Right hindlimb (tissue), 1 donor: ENCODE data around the gene HECA.
"Not testable (repeated sequence)": the region's sequence is repeated elsewhere in the genome, so short reads cannot be mapped to it uniquely, and the experiment has no call there.

ENCODE experiments used
- DNase-seq: peaks from one replicate; pipeline ENCODE4 v3.0.0-alpha.2; 2018

The HECA gene

GRCh38 chr6:139165324-139165723 lies 30.4 kb downstream of the HECA start:
- DNase-seq = no peak

DNA sequence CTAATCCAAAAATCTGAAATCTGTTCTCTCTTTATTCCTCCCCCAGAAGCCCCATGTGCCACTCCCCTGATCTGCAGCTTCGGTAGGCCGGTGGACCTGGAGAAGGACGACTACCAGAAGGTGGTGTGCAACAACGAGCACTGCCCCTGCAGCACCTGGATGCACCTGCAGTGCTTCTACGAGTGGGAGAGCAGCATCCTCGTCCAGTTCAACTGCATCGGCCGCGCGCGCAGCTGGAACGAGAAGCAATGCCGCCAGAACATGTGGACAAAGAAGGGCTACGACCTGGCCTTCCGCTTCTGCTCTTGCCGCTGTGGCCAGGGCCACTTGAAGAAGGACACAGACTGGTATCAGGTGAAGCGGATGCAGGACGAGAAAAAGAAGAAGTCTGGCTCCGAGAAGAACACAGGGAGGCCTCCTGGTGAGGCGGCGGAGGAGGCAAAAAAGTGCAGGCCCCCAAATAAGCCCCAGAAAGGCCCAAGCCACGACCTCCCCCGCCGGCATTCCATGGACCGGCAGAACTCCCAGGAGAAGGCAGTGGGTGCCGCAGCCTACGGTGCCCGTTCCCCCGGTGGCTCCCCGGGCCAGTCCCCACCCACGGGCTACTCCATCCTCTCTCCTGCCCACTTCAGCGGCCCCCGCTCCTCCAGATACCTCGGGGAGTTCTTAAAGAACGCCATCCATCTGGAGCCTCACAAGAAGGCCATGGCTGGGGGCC lies 31.5 kb downstream of the HECA start:
- DNase-seq = no peak

DNA sequence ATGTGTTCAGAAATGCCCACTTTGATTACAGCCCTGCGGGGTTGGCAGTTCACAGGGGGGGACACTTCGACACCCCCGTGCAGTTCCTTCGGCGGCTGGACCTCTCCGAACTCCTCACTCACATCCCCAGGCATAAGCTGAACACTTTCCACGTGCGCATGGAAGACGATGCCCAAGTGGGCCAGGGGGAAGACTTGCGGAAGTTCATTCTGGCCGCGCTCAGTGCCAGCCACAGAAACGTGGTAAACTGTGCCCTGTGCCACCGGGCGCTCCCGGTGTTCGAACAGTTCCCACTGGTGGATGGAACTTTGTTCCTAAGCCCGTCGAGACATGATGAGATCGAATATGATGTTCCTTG lies 32.1 kb downstream of the HECA start:
- DNase-seq = no peak

GRCh38 chr6:139172151-139172550 lies 37.3 kb downstream of the HECA start:
- no peak for DNase-seq

GRCh38 chr6:139172567-139172966 lies 37.7 kb downstream of the HECA start:
- no peak for DNase-seq

DNA sequence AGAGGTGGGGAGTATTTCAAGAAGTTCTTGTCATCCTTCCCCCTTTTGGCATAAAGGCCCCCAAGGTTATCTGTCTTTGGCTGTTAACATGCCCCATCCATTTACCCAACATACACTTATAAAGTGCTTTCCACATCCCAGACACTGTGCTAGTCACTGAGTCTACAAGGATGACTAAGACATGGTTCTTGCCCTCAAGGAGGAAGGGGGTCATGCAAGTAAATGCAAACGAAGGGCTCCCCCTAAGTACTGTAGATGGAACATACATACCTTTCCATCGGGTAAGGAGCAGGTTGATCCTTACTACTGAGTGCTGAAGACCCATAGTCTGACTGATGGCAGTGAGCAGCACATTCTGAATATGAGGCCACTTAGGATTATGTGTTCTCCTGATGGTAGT lies 38.3 kb downstream of the HECA start:
- DNase-seq = no peak

DNA sequence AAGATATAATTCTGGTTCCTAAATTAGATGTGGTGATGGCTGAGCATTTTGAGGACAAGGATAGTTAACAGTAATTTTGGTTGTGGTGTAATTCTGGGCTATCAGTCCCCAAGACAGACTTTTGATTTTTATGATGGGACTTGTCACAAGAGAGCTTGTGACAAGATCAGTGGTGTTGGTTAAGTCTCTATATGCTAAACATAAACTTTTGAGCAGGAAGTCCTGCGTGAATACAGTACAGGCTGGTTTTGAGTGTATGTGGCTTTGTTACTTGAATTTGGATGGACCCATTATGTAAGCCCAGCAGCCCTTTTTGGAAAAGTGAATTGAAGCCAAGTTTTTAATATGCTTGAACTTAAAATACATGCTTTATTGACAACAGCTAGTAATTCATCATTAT lies 38.9 kb downstream of the HECA start:
- DNase-seq = no peak

DNA sequence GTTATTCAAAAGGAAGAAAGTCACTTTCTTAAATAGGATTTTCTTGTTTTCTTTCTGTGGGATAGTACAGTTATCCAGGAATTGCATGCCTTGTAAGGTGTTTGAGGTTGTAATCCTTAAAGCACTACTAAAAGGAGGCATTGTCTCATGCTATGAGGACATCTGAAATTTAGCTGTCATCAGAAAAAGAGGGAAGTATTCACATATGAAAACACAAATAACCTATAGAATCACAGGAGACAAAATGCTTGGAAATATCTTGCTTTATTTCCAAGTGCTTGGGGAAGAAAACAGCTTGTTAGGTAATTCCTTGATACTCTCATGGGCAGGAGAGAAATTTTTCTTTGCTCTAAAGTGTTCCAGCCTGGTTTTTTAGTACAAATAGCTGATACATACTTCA lies 40.1 kb downstream of the HECA start:
- no peak for DNase-seq

- DNase-seq = no peak
These were observed 40.6 kb downstream of the HECA start for GRCh38 chr6:139175389-139175948.

DNA sequence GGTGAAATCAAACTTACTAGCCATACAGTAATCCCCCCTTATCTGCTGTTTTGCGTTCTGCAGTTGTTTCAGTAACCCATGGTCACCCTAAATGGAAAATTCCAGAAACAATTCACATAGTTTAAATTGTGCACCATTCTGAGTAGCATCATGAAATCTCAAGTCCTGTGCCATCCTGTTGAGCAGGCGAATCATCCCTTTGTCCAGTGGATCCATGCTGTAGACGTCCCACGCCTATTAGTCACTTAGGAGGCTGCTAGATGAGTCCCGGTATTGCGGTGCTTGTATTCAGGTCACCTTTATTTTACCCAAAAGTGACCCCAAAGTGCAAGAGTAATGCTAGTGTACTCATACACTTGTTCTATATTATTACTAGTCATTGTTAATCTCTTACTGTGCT lies 46.4 kb downstream of the HECA start:
- DNase-seq = no peak

DNA sequence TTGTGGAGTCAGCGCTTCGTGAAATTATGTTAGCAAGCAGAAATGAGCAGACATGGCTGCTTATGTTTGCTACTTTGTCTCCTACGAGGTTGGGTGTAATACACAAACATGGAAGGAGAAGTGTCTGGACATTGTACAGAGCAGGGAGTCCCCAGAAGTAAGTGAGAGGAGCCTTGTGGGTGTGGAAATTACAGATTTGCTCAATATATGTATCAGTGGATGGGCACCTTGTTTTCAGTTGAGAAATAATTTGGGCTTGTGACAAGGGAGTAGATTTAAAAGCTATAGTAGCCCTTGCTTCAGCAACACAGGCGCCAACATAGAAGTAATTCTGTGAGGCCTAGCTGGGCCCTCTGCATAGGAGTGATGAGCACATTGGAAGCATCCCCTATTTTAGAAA lies 49.2 kb downstream of the HECA start:
- no peak for DNase-seq

GRCh38 chr6:139184459-139184858 lies 49.6 kb downstream of the HECA start:
- DNase-seq = no peak

DNA sequence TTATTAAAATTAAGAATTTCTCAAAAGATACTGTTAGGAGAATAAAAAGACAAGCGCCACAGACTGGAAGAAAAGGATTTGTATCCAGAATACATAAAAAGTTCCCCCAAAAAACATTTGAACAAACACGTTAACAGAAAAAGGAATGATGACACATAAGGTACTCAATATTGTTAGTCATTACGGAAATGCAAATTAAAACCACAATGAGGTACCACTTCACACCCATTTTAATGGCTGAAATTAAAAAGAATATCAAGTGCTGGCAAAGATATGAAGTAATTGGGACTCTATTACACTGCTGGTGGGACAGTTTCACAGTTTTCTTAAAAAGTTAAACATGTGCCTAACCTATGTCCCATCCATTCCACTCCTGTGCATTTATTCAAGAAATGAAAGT lies 51.4 kb downstream of the HECA start:
- DNase-seq = no peak

DNA sequence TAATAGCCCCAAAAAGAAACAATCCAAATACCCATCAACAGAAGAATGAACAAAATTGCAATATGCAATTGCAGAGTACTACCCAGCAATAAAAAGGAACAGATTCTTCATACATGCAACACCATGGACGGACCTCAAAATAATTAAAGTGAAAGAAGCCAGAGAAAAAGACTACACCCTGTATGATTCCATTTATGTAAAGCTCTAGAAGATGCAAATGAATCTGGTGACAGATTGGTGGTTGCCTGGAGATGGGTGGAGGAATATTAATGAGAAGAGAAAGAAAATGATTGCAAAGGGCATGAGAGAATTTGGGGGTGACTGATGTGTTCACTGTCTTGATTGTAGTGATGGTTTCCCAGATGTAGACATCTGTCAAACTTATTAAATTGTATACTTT lies 51.8 kb downstream of the HECA start:
- no peak for DNase-seq

DNA sequence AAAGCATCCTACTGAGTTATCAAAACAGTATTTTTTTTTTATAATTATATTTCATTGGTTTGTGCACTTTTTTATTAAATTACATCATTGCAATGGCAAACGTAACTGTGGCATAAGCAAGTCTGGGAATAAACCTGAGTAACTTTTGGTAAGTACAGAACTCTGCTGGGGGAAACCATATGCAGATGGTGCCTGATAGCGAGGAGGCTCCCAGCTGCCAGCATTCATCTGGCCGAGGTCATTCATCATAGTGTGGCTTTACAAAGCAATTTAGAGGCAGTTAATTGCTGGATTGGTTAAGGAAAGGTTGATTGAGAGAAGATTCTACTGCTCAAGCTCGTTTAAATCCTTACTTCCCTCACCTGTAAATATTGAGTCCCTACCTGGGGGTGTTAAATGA lies 52.6 kb downstream of the HECA start:
- DNase-seq = no peak

GRCh38 chr6:139189665-139190064 lies 54.8 kb downstream of the HECA start:
- no peak for DNase-seq

- no peak for DNase-seq
These were observed 59.9 kb downstream of the HECA start for GRCh38 chr6:139194740-139195139.

GRCh38 chr6:139198529-139199288 lies 63.8 kb downstream of the HECA start:
- DNase-seq = no peak

- DNase-seq = no peak
These were observed 66.5 kb downstream of the HECA start for GRCh38 chr6:139201378-139201777.

DNA sequence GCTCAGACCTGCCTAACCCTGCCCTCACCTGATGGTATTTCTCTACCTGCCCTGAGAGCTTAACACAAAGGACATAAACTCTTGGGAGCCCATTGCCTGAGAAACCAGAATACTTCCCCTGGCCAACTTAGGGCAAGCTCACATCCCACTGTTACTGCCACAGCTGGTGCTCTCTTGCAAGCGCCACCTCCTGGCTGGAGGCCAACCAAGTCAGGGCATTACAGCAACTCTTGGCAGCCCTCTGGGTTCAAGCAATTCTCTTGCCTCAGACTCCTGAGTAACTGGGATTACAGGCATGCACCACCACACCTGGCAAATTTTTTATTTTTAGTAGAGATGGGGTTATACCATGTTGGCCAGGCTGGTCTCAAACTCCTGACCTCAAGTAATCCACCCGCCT lies 70.1 kb downstream of the HECA start:
- no peak for DNase-seq

DNA sequence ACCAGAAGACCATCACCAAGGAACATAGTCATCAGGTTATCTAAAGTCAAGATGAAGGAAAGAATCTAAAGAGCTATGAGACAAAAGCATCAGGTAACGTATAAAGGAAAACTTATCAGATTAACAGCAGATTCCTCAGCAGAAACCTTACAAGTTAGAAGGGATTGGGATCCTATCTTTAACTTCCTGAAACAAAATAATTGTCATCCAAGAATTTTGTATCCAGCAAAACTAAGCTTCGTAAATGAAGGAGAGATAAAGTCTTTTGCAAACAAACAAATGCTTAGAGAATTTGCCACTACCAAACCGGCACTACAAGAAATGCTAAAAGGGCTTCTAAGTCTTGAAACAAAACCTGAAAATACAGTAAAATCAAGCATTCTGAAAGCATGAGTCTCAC lies 71.0 kb downstream of the HECA start:
- no peak for DNase-seq

- DNase-seq = not testable (repeated sequence)
These were observed 75.9 kb downstream of the HECA start for GRCh38 chr6:139210766-139211165.

DNA sequence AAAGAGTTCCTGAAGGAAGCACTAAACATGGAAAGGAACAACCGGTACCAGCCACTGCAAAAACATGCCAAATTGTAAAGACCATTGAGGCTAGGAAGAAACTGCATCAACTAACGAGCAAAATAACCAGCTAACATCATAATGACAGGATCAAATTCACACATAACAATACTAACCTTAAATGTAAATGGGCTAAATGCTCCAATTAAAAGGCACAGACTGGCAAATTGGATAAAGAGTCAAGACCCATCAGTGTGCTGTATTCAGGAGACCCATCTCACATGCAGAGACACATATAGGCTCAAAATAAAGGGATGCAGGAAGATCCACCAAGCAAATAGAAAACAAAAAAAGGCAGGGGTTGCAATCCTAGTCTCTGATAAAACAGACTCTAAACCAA lies 77.6 kb downstream of the HECA start:
- not testable (repeated sequence) for DNase-seq

DNA sequence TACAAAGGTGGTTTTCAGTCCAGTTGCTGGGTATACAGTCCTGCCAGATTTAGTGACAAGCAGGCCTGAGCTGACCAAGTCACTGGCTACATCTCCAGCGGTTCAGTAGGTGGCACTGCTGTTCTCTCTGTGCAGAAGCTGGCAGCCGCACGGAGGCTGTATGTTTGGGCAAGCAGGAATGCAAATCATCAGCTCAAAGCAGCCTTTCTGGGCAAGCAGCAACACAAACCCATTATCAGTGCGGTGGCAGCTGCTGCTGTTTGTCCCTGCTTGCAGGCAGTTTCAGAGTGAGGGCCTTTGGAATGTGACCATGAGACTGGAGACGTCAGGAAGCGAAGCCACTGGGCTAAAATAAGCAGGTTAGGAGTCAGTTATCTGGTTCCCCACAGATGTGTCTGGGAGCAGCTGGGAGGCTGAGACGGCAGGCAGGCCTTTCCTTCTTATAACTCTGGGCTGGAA lies 84.4 kb downstream of the HECA start:
- DNase-seq = peak; percentile 89
